HG03378 (cell line): ENCODE measurements around the gene MTHFSD.

Experiments
- ATAC-seq: cut with Tn5 transposase; IDR thresholded peaks from one replicate; pipeline ENCODE4 v1.9.1; 2021; ENCODE audit warnings: mild to moderate bottlenecking, moderate library complexity; ENCODE audit not compliant: unreplicated experiment

The MTHFSD gene

DNA sequence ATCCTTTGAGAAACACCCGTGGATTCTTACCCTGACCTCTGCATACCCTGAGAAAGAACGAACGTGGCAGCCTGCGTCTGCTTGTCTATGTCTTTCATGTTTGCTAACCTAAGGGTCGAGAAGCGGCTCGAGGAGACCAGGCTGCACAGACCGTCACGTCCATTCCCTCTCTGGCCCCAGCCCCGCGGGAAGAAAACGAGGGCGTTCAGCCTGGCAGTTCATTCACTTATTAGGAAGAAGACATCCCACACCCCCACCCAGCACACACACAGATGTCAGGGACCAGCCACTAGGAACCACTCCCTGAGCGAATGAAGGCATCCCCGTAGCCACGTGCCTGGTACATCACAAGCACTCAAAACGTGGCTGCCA is 655 bp upstream of the MTHFSD start:
- no peak for ATAC-seq

DNA sequence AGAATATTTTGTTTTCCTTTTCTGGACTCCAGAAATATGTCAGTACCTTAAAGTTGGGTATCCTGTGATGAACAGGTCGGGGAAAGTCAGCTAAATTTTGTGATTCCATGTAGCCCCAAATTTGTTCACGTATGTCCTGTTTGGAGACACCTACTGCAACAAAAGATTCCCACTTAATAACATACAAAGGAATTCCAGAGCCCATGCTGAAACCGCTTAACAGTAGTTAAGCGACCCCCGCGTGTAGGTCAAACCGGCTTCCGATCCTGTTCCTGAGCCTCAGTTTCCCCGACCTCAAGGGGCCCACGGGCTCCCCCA is 477 bp downstream of the MTHFSD start:
- ATAC-seq = no peak

DNA sequence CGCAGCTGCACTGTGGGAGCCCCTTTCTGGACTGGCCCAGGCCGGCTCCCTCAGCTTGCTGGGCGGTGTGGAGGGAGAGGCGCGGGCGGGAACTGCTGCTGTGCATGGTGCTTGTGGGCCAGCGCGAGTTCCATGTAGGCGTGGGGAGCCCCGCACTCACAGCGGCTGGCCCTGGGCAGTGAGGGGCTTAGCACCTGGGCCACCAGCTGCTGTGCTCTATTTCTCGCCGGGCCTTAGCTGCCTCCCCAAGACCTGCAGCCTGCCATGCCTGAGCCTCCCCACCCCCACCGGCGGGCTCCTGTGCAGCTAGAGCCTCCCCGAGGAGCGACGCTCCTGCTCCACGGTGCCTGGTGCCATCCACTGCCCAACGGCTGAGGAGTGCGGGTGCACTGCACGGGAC is 1.7 kb downstream of the MTHFSD start:
- no peak for ATAC-seq

DNA sequence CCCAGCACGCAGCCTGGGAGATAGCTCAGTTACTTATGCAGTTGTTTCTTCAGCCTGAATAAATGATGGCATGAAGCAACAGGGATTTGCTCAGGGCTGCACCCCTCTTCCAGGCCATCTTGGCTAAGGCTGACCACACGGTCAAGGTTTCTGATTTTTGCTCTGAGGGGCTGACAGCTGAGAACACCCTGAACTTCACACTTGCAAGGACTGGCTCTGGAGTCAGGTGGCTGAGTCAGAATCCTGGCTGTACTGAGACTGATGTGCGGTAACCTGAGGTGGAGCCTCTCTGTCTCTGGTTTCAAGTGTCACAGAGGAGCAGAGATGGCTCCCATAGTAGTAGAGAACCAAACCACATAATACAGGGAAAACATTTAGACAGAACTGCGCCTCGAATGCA is 4.8 kb downstream of the MTHFSD start:
- no peak for ATAC-seq

DNA sequence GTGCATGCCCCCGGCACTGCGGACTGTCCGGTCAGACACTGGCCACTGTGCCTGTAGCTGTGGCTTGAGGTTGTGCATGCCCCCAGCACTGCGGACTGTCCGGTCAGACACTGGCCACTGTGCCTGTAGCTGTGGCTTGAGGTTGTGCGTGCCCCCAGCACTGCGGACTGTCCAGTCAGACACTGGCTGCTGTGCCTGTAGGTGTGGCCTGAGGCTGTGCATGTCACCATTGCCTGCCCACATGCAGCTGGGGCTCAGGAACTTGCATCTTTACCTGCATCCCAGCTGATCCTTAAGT is 5.2 kb downstream of the MTHFSD start:
- ATAC-seq = no peak

DNA sequence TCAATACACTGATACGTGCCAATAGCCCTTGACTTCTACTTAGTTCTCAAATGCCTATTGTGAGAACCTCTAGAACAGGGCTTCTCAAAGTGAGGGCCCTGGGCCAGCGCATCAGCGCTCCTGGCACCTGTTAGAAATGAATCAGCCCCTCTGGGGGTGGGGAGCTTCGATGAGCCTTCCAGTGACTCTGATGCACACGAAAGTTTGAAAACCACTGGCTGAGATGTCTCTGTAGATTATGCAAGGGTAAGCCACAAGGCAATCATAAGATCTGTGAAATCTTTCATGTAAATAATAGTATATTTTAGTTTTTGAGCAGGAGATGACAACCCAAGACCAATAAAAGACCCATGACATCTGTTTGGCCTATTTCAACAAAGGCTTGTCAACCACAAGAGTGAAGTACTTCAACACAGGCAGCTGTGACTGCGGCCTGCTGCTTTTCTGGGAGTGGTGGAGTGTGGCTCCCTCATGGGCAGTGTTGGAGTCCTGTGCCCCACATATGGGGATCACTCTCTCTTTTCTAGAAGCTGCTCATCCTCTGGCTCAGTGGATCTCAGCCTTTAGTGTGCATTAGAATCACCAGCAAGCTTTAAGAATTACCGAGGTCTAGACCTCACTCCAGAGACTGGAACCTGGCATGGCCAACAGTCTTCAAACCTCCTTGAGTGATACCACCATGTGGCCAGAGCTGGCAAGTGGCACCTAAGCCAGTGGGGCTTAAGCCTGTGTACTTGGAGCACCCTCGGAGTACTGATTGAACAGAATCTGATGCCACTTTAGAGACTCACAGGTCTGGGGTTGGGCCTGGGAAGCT is 5.8 kb downstream of the MTHFSD start:
- ATAC-seq = no peak

DNA sequence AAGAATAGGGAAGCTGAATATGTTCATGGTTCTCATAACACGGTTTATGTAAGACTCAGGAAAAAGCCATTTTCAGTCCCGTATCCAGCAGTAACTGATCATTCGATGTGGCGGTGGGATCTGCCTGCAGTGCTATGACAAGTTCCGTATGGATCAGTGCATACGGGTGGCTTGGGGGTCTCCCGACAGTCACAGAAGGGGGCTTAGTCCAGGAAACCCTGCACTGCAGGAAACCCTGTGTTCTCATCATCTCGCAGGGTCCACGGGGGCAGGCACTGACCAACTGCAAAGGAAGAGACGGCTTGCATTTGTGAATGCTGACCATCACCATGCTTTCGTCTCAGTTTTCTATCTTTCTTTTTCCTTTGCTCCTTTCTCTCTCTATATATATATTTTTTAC is 7.7 kb downstream of the MTHFSD start:
- no peak for ATAC-seq

DNA sequence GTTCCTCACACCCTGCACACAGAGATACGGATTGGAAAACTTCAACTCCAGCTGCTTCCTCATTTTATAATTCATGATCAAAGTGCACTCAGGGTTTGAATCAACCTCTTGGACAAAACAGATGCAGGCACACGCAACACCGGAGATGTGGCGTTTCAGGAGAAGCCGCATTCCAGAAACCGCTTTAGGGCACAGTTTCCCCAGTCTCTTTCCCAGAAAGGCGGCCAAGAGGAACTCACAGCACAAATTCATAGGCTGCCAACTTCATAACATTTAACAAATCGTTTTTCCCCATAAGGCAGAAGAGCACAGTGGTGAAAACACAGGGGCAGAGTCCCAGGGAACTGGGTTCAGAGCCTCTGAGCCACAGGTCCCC is 8.4 kb downstream of the MTHFSD start:
- ATAC-seq = no peak

DNA sequence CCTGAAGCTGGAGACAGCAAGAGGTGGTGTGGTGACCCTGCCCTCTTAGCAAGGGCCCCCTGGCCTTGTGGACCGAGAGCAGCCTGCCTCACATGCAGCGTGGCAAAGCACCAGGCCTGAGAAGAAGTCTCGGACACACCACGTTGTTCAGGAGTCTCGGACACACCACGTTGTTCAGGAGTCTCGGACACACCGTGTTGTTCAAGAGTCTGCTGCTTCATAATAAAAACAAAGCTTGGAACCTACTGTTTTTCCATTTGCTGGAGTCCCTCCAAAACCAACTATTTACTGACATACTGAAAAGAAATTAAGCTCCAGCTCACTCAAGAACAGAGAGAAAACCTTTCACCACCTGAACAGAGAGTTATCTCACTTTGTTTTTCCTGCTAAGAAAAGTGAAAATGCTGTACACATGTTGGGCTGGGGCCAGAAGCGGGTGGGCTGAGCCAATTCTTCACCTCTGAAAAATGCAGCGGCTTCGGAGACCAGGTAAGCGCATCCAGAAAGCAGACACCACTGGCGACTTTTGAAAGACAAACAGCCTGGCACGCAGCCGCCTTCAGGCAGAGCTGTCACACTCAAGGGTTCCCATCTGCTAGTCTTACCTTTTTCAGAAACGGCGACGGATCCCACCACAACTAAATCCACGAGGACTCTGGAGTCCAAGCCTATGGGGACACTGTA is 8.9 kb downstream of the MTHFSD start:
- no peak for ATAC-seq

DNA sequence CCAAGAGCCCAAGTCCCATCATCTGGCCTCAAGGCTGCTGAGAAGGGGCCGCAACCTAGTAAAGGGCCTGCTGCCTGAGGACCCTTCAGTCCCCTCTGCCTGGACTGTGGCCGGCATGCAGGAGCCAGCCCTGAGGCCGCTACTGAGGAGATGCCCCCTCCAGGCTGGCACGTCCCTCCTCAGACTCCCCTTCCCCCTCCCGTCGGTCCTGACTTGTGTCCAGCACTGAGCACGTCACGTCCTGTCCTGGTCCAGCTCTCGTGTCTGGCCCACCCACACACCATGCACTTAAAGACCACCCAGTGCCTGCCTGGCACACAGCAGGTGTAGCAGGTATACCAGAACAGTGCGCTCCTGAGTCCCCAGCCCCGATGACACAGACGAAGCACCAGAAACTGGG is 9.6 kb downstream of the MTHFSD start:
- no peak for ATAC-seq

DNA sequence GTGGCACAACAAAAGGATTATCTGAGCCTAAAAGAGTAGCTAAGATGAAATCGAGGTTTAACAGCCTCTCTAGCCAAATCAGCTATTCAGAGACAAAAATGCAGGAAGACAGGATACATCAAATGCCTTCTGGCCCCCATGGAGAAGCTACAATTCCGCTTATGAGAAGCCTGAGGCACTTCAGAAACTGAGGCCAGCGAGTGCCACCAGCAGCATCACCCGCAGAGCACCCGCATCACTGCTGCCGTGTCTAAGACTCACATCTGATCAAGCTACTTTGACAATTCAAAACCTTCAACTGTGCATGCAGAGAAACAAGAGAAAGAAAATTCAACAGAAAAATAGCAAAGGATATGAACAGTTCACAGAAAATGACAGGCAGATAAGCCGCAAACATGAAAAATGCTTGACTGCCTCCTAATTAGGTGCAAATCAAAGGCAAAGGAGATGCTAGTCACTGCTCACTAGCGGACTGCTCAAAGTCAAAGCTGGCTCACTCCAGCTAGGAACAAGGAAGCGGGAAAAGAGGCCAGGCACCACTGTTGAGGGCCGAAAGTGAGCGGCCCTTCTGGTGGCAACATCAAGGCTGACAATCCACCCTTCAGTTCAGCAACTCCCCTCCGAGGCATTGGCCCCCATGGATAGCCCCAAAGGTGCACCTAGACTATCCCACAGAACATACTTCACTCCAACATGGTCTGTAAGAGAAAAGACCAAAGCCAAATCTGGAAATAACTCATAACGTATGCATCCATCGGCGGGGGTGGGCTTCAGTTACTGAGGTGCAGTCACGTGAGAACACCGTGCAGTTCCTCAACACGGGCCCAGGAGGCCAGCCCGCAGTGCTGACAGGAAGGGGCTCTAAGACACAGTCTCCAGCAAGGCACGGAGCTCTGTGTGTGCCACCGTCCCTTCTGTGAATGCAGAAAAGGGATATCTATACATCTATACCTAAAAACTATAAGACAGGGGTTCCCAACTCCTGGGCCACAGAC is 12.0 kb downstream of the MTHFSD start:
- ATAC-seq = no peak

DNA sequence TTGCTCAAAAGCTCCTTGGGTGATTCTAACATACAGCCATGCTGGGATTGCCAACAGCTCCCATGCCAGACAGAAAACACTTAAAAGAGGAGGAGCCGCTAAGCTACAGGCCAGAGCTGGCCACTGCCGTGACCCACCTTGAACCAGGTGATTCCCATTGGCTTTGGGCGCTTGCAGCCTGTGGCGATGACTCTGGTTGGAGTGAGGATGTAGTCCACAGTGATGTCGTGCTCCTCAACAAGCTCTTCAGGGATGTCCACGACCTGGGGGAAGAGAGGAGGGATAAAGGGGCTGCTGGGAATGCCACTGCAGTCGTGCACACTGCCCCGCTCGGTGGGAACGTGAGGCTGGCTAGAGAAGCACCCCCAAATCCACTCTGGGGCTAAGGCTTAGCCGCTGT is 13.5 kb downstream of the MTHFSD start:
- no peak for ATAC-seq

DNA sequence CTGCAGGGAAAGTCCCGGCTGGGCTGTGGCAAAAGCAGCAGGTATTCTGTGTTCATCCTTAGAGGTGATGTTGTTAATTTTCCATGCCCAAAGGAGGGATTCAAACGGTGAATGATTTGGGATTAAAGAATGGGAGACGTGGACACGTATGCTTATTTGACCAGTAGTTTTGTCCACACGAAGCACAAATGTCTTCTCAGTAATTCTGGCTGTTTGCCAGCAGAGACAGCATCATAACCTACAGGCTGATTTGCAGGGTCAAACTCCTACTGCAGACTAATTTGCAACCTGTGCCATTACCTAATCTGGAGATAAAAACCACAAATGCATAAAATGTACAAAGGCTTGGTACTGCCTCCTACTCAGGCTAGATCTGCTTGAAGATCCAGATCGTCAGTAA is 14.1 kb downstream of the MTHFSD start:
- no peak for ATAC-seq

DNA sequence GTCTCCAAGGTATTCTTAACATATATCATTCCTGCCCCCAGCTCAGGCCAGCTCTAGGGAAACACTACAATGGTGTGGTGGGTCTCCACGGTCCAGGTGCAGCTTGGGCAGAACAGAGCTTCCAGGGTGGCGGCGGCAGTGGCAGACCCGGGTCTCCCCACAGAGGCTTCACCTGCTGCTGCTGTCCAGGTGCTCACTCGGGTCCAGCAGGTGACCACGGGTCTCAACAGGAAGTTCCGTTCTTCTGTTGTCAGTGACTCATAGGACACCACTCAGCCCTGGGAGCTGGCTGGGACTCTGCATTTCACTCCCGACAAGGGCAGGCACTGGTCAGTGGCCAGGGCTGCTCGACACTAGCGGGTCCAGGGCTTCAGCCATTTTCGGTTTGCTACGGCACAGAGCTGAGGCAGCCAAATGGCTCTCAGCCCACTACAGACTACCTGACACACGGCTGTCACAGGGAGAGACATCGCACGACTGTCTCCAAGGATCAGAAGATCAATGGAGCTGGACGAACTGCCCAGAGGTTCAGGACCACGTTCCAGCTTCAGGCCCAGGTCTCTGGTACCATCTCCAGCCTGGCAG is 16.7 kb downstream of the MTHFSD start:
- ATAC-seq = no peak

DNA sequence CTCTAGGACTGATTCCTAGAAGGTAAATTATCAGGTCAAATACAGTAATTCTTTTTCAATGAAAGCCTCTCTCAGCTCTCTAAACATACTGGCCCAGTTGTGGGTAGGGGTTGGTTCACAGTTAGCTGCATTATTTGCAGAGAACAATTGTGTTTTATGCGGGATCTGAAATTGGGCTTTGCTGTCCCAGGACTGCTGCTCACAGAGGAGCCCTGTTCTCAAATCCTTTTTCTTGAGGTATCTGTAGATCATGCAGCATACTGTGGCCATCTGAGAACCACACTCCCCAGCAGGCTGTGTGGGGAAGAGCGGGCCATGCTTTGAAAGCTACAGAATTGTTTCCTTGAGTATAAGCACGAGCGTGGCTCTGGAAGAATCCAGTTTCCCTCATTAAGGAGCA is 17.5 kb downstream of the MTHFSD start:
- no peak for ATAC-seq

DNA sequence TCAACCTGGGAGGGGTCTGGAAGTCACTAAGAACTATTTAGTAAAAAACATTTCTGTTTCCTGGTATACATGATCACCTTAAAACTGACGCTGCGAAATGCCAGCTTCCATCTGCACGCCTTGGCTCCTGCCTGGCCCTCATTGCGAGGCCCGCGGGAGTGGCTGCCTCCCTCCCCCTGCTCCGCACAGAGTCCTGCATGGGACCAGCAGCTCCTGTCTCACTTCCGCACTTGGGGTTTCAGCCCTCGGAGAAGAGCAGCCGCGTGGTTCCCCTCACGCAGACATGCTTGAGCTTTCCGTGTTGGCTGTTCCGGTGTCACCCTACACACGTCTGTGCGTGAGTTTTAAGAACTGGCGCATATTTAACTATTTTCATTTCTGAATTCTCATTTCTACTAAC is 18.4 kb downstream of the MTHFSD start:
- no peak for ATAC-seq

DNA sequence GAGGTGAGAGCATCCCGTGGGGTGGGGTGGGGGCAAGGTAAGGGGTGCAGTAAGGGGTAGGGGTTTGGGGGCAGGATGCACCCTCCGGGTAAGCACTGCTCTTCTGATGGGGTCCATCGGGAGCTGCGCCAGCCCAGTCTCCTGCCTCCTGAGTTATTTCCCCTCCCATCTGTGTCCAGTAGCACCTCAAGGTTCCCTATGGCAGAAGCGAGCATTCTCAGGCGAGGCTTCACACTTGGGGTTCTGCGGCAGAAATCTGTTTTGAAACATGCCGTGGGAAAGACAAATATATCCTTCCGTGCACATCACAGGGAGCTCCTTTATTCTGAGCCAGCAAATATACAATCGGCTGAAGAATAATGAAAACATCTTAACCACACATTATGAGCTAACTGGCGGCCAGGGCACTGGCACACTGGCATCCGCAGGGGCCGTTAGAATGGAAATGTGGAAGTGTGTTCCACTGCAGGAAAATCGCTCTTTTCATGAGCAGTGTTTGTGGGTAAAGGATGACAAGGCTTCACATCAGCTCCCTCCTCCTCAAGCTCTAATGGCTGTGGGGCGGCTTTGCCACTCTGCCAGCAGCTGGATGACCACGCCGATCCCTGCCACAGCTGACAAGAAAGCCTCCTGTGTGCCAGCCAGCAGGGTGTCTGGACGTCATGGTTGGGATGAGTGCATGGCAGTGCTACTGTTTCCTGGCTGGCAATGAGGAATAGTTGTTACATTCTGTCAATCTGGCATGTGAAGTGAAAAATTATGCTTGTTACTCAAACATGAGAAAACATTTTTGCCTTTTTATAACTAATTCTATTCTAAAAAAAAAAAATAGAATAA is 20.0 kb downstream of the MTHFSD start:
- no peak for ATAC-seq

DNA sequence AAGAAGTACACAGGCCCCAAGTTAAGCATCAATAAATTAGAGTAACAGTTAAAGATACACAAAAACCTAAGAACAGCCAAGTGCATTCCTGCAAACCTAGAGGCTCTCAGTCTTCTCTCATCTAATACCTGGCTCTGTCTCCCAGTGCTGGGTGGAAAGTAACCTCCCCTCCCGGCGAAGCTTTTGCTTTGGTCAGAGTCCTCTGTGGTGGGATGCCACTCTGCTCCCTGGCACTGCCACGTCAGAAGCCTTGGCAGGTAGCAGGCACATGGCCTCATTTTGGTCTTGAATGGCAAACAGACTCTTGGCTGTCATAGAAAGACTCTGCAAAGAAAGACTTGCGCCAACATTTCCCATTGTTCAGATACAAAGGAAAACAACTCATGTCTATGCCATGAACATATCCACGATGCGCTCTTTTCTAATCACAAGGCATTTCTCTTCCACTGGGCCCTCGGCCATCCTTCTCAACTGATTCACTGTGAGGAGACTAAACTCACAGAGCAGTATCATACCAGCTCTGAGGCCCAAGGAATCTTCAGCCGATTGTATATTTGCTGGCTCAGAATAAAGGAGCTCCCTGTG is 21.2 kb downstream of the MTHFSD start:
- no peak for ATAC-seq

DNA sequence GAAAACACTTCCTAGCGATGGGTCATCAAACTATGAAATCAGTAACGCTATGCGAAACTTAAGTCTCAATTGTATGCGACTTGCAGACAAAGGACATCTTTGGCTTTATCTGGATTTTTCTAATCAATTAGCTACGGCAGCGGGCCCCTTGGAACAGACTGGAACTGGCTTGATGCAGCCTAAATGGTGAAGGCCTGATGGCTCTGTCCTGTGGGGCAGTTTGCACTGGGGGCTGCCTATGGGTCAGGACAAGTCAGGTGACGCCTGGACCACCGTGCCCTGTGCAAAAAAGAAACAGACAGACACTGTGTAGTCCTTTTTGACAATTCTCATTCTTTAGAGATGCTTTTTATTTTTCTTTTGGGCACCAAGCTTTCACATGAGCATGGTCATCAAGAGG is 22.0 kb downstream of the MTHFSD start:
- no peak for ATAC-seq

DNA sequence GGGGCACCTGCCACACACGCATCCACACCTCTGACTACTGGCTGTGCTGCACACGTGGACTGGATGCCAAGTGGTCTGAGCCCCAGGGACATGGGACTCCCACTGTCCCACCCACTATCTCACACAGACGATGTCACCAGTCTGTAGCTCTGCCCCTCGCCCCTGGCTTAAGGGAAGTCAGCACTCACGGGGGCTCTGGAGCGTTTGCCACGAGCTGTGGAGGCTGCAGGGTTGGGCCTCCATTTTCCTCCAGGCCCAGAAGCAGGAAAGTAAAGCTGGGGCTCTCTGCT is 22.6 kb downstream of the MTHFSD start:
- no peak for ATAC-seq
